GM21447 (cell line): ENCODE data around the gene NFATC4.

ENCODE experiments used
- ATAC-seq: cut with Tn5 transposase; IDR thresholded peaks from one replicate; pipeline ENCODE4 v1.9.1; 2021; ENCODE audit not compliant: unreplicated experiment

NFATC4 gene

GRCh38 chr14:24427537-24428508 is 59.8 kb downstream of the NFATC4 start:
- no peak for ATAC-seq

GRCh38 chr14:24428628-24429394 is 60.8 kb downstream of the NFATC4 start:
- ATAC-seq: no peak
